22Rv1 (cell line): Measurements from ENCODE around the gene TALDO1.

Experiments
- ZFX ChIP-seq: fragments of 450-650 bp; IDR thresholded peaks from 2 replicates; pipeline ENCODE4 v1.6.1; 2017; ENCODE audit warnings: antibody characterized with exemption, borderline replicate concordance
- TF ChIP-seq, protein P1 (sequence below): fragments of 450-650 bp; IDR thresholded peaks from 2 replicates; pipeline ENCODE4 v1.5.1; 2017; ENCODE audit warnings: mild to moderate bottlenecking

GRCh38 chr11:763073-763463 lies 15.8 kb downstream of the TALDO1 start:
- TF ChIP-seq, protein P1, sequence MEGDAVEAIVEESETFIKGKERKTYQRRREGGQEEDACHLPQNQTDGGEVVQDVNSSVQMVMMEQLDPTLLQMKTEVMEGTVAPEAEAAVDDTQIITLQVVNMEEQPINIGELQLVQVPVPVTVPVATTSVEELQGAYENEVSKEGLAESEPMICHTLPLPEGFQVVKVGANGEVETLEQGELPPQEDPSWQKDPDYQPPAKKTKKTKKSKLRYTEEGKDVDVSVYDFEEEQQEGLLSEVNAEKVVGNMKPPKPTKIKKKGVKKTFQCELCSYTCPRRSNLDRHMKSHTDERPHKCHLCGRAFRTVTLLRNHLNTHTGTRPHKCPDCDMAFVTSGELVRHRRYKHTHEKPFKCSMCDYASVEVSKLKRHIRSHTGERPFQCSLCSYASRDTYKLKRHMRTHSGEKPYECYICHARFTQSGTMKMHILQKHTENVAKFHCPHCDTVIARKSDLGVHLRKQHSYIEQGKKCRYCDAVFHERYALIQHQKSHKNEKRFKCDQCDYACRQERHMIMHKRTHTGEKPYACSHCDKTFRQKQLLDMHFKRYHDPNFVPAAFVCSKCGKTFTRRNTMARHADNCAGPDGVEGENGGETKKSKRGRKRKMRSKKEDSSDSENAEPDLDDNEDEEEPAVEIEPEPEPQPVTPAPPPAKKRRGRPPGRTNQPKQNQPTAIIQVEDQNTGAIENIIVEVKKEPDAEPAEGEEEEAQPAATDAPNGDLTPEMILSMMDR: no peak
- TF ChIP-seq ZFX: no peak
